ENCODE results near the gene VOPP1. TPM values are rescaled to one million over a fixed set of nuclear protein-coding genes. Genes with fewer than 3 reads are reported as not detected.

VOPP1 gene
- total RNA-seq, 2 donors from 2014 or later, result 88.9 to 131 TPM

- peaks cover 28% of the 10 kb centered on the region for H3K36me3 ChIP-seq
- H3K27me3 ChIP-seq (replicated peaks; ENCODE audit: insufficient read depth), result no peaks in the 10 kb centered on the region
- DNase-seq (ENCODE audit: low spot score), result no peak
- no peak for ATAC-seq (ENCODE audit: insufficient number of reproducible peaks, low FRiP score, low read depth)
- no peak overlapping the region for H3K4me3 ChIP-seq
- TF ChIP-seq, protein P1, sequence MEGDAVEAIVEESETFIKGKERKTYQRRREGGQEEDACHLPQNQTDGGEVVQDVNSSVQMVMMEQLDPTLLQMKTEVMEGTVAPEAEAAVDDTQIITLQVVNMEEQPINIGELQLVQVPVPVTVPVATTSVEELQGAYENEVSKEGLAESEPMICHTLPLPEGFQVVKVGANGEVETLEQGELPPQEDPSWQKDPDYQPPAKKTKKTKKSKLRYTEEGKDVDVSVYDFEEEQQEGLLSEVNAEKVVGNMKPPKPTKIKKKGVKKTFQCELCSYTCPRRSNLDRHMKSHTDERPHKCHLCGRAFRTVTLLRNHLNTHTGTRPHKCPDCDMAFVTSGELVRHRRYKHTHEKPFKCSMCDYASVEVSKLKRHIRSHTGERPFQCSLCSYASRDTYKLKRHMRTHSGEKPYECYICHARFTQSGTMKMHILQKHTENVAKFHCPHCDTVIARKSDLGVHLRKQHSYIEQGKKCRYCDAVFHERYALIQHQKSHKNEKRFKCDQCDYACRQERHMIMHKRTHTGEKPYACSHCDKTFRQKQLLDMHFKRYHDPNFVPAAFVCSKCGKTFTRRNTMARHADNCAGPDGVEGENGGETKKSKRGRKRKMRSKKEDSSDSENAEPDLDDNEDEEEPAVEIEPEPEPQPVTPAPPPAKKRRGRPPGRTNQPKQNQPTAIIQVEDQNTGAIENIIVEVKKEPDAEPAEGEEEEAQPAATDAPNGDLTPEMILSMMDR (IDR thresholded peaks at IDR 0.05), result no peak
- H3K27ac ChIP-seq, result no peak overlapping the region
- H3K9me3 ChIP-seq, result no peaks in the 10 kb centered on the region
- peaks cover 14 to 27% of the 10 kb centered on the region in 2 donors for H3K4me1 ChIP-seq (ENCODE audit: control insufficient read depth in 1 of 2, low read depth in 2 of 2)
Measured at GRCh38 chr7:55516409-55516808, 55.9 kb downstream of the VOPP1 start.

- DNase-seq (ENCODE audit: low spot score) (no peak), ATAC-seq (ENCODE audit: insufficient number of reproducible peaks, low FRiP score, low read depth) (no peak)
- Histone ChIP-seq H3K4me1 (ENCODE audit: control insufficient read depth in 1 of 2, low read depth in 2 of 2) (peaks cover 8 to 25% of the 10 kb centered on the region in 2 donors), H3K9me3 (no peaks in the 10 kb centered on the region), H3K27me3 (replicated peaks; ENCODE audit: insufficient read depth) (no peaks in the 10 kb centered on the region), H3K4me3 (no peak overlapping the region), H3K27ac (no peak overlapping the region), H3K36me3 (peaks cover 28% of the 10 kb centered on the region)
- TF ChIP-seq, protein P1 (IDR thresholded peaks at IDR 0.05), result no peak
Measured at GRCh38 chr7:55515569-55516279, 56.6 kb downstream of the VOPP1 start.

- peaks cover 28% of the 10 kb centered on the region for H3K36me3 ChIP-seq
- H3K9me3 ChIP-seq, result no peaks in the 10 kb centered on the region
- no peak for DNase-seq (ENCODE audit: low spot score)
- TF ChIP-seq, protein P1 (IDR thresholded peaks at IDR 0.05), result no peak
- H3K27ac ChIP-seq, result no peak overlapping the region
- no peak overlapping the region for H3K4me3 ChIP-seq
- H3K27me3 ChIP-seq (replicated peaks; ENCODE audit: insufficient read depth), result no peaks in the 10 kb centered on the region
- ATAC-seq (ENCODE audit: insufficient number of reproducible peaks, low FRiP score, low read depth), result no peak
- H3K4me1 ChIP-seq (ENCODE audit: control insufficient read depth in 1 of 2, low read depth in 2 of 2), result peaks cover 8 to 20% of the 10 kb centered on the region in 2 donors
Measured at GRCh38 chr7:55514546-55515265, 57.6 kb downstream of the VOPP1 start.

GRCh38 chr7:55513868-55514267 is 58.4 kb downstream of the VOPP1 start:
- no peak for DNase-seq (ENCODE audit: low spot score)
- Histone ChIP-seq H3K27me3 (replicated peaks; ENCODE audit: insufficient read depth) (no peaks in the 10 kb centered on the region), H3K27ac (no peak overlapping the region), H3K4me3 (no peak overlapping the region), H3K9me3 (no peaks in the 10 kb centered on the region), H3K36me3 (peaks cover 28% of the 10 kb centered on the region), H3K4me1 (ENCODE audit: control insufficient read depth in 1 of 2, low read depth in 2 of 2) (peaks cover 8 to 20% of the 10 kb centered on the region in 2 donors)
- no peak for ATAC-seq (ENCODE audit: insufficient number of reproducible peaks, low FRiP score, low read depth)
- TF ChIP-seq, protein P1 (IDR thresholded peaks at IDR 0.05), result no peak

DNA sequence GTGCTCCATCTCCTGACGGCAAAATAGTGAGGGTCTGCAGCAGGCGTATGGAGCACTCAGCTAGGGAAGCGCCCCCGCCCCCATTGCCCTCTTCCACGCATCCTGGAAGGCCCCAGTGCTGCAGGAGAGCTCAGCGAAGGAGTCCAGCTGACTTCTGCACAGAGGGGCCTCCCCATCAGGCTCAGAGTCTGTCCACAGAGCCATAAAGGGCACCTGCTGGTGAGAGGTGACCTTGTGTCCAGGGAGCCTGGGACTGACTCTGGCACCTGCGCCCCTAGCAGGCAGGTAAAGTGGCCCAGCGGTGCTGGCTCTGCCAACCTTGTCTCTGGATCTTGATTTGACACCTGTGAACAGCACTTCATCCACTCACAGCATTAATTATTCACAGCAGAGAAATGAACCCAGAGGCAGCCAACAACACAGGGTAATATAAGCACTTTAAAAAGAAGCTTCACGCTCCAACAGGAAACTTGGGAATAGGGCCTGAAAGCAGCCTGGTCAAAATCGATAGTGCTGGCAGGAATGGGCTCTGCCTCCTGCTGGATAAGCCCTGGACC is 59.6 kb downstream of the VOPP1 start:
- Histone ChIP-seq H3K36me3 (peaks cover 18% of the 10 kb centered on the region), H3K27me3 (replicated peaks; ENCODE audit: insufficient read depth) (no peaks in the 10 kb centered on the region), H3K9me3 (no peaks in the 10 kb centered on the region), H3K27ac (no peak overlapping the region), H3K4me1 (ENCODE audit: control insufficient read depth in 1 of 2, low read depth in 2 of 2) (peaks cover 8 to 20% of the 10 kb centered on the region in 2 donors), H3K4me3 (no peak overlapping the region)
- ATAC-seq (ENCODE audit: insufficient number of reproducible peaks, low FRiP score, low read depth) (no peak), DNase-seq (ENCODE audit: low spot score) (no peak)
- TF ChIP-seq, protein P1 (IDR thresholded peaks at IDR 0.05), result no peak
